Activated CD4-positive, alpha-beta T cell treated with anti-CD3 and anti-CD28 coated beads for 36 hours (primary cell): ENCODE data around the gene SYT5. TPM values are rescaled to one million over a fixed set of nuclear protein-coding genes. Genes with fewer than 3 reads are reported as not detected.

Experiments
- ATAC-seq: fragments of 200-7000 bp; cut with Tn5 transposase; one replicate; pipeline ENCODE4 v1.10.0; 2021; ENCODE audit warnings: mild to moderate bottlenecking, moderate library complexity
- CTCF ChIA-PET: fragments of 350-600 bp; sonication (Branson Sonifier 250); formaldehyde crosslinking; loops from one replicate; lab custom pipeline; 2021; ENCODE audit warnings: antibody characterized with exemption; lab: Charles Lee
- POLR2A ChIA-PET: fragments of 350-600 bp; sonication (Branson Sonifier 250); formaldehyde crosslinking; loops from one replicate; lab custom pipeline; 2021; ENCODE audit warnings: antibody characterized with exemption, inconsistent platforms; lab: Charles Lee
- DNase-seq: peaks from one replicate; pipeline ENCODE4 v3.0.0-alpha.2; 2020
- H3K27ac Mint-ChIP-seq: one replicate; pipeline ENCODE4 v1.8.0; 2021; ENCODE audit warnings: mixed read lengths
- H3K27me3 Mint-ChIP-seq: one replicate; pipeline ENCODE4 v1.8.0; 2021; ENCODE audit warnings: mixed read lengths
- H3K36me3 Mint-ChIP-seq: one replicate; pipeline ENCODE4 v1.8.0; 2021; ENCODE audit warnings: low read depth, mixed read lengths
- H3K4me1 Mint-ChIP-seq: one replicate; pipeline ENCODE4 v1.8.0; 2021; ENCODE audit warnings: mixed read lengths
- H3K4me3 Mint-ChIP-seq: one replicate; pipeline ENCODE4 v1.8.0; 2021; ENCODE audit warnings: mild to moderate bottlenecking, moderate library complexity, mixed read lengths
- H3K9me3 Mint-ChIP-seq: one replicate; pipeline ENCODE4 v1.8.0; 2021; ENCODE audit warnings: low read depth, mixed read lengths
- intact Hi-C, 2 experiments: fragments of 100-400 bp; cut with DNase I in 1 of 2; cut with micrococcal nuclease in 1 of 2; formaldehyde crosslinking; loops; one replicate each; pipeline versions ENCODE4 v1.14.2 to v1.15.1; 2022 to 2024; cut with DNase I, micrococcal nuclease
- microRNA-seq: library from miRNA; unstranded; fragments of <30 nt; microRNA quantifications from one replicate; pipeline ENCODE4 v1.2.0, GENCODE V29; 2021; ENCODE audit warnings: borderline replicate concordance
- total RNA-seq, 2 experiments: library from RNA; stranded (reverse); gene quantifications; one replicate each; pipeline ENCODE4 v1.2.3, GENCODE V29; 2021

SYT5 gene
- total RNA-seq, 2 experiments from 2014 or later = 0.37 TPM; not detected in 1

GRCh38 chr19:55141696-55142095 is 38.4 kb downstream of the SYT5 start:
- ChIA-PET POLR2A (interaction anchor here (0.6 kb wide), 1 partner anchor 256 kb away, joined by 3 read pairs; no protein-coding TSS in a partner anchor), CTCF (interaction anchor here (0.6 to 2.3 kb wide), 10 partner anchors 9 to 924 kb away, joined by 3 to 12 read pairs (median 4); no protein-coding TSS in a partner anchor)
- intact Hi-C loops = loop anchor here (1.0 to 10.0 kb wide), 6 partner anchors 19 to 490 kb away; no protein-coding TSS in a partner anchor
- DNase-seq (no peak), ATAC-seq (no peak)
- Mint-ChIP-seq H3K4me1 (peaks cover 2% of the 10 kb centered on the region), H3K36me3 (no peaks in the 10 kb centered on the region), H3K27ac (no peak overlapping the region), H3K9me3 (no peaks in the 10 kb centered on the region), H3K27me3 (peaks cover 31% of the 10 kb centered on the region), H3K4me3 (no peak overlapping the region)

- ATAC-seq (no peak), DNase-seq (no peak)
- intact Hi-C loops = no loop called here
- Mint-ChIP-seq H3K9me3 (no peaks in the 10 kb centered on the region), H3K4me3 (no peak overlapping the region), H3K27ac (no peak overlapping the region), H3K27me3 (peaks cover 20% of the 10 kb centered on the region), H3K4me1 (no peaks in the 10 kb centered on the region), H3K36me3 (no peaks in the 10 kb centered on the region)
- ChIA-PET CTCF (no interaction called here), POLR2A (no interaction called here)
Observed at GRCh38 chr19:55137915-55138314, 42.2 kb downstream of the SYT5 start.

GRCh38 chr19:55136399-55137102 is 43.5 kb downstream of the SYT5 start:
- DNase-seq (no peak), ATAC-seq (no peak)
- ChIA-PET POLR2A (interaction anchor here (0.5 to 0.6 kb wide), 2 partner anchors 35 to 62 kb away, joined by 3 read pairs; no protein-coding TSS in a partner anchor), CTCF (interaction anchor here (0.6 to 1.0 kb wide), 5 partner anchors 12 to 924 kb away, joined by 3 read pairs; no protein-coding TSS in a partner anchor)
- H3K4me1 Mint-ChIP-seq = no peaks in the 10 kb centered on the region
- H3K4me3 Mint-ChIP-seq = no peak overlapping the region
- H3K27ac Mint-ChIP-seq = no peak overlapping the region
- H3K36me3 Mint-ChIP-seq = no peaks in the 10 kb centered on the region
- H3K9me3 Mint-ChIP-seq = no peaks in the 10 kb centered on the region
- intact Hi-C loops = no loop called here
- peaks cover 21% of the 10 kb centered on the region for H3K27me3 Mint-ChIP-seq

GRCh38 chr19:55134736-55135135 is 45.4 kb downstream of the SYT5 start:
- no peak for DNase-seq
- no peaks in the 10 kb centered on the region for H3K4me1 Mint-ChIP-seq
- H3K36me3 Mint-ChIP-seq = no peaks in the 10 kb centered on the region
- intact Hi-C loops = loop anchor here in 1 of 2 experiments (5.0 kb wide), 1 partner anchor 252 kb away; no protein-coding TSS in a partner anchor
- no peaks in the 10 kb centered on the region for H3K9me3 Mint-ChIP-seq
- ChIA-PET CTCF (interaction anchor here (0.8 to 1.3 kb wide), 2 partner anchors 8 to 13 kb away, joined by 3 read pairs; no protein-coding TSS in a partner anchor), POLR2A (no interaction called here)
- ATAC-seq = no peak
- no peak overlapping the region for H3K27ac Mint-ChIP-seq
- H3K4me3 Mint-ChIP-seq = no peak overlapping the region
- peaks cover 24% of the 10 kb centered on the region for H3K27me3 Mint-ChIP-seq

- Mint-ChIP-seq H3K9me3 (no peaks in the 10 kb centered on the region), H3K27me3 (peaks cover 21% of the 10 kb centered on the region), H3K27ac (no peak overlapping the region), H3K36me3 (no peaks in the 10 kb centered on the region), H3K4me1 (no peaks in the 10 kb centered on the region), H3K4me3 (no peak overlapping the region)
- CTCF ChIA-PET = interaction anchor here (1.3 to 1.5 kb wide), 2 partner anchors 9 to 158 kb away, joined by 3 read pairs; no protein-coding TSS in a partner anchor
- ATAC-seq (no peak), DNase-seq (no peak)
- intact Hi-C loops = loop anchor here in 1 of 2 experiments (5.0 kb wide), 1 partner anchor 252 kb away; no protein-coding TSS in a partner anchor
- POLR2A ChIA-PET = no interaction called here
Observed at GRCh38 chr19:55133639-55134444, 46.2 kb downstream of the SYT5 start.

GRCh38 chr19:55132453-55133129 is 47.5 kb downstream of the SYT5 start:
- Mint-ChIP-seq H3K36me3 (no peaks in the 10 kb centered on the region), H3K27me3 (peaks cover 20% of the 10 kb centered on the region), H3K4me3 (no peak overlapping the region), H3K27ac (no peak overlapping the region), H3K9me3 (no peaks in the 10 kb centered on the region), H3K4me1 (no peaks in the 10 kb centered on the region)
- intact Hi-C loops = loop anchor here in 1 of 2 experiments (5.0 kb wide), 1 partner anchor 250 kb away; no protein-coding TSS in a partner anchor
- ChIA-PET CTCF (interaction anchor here (0.7 to 1.5 kb wide), 5 partner anchors 9 to 197 kb away, joined by 3 to 6 read pairs (median 3); no protein-coding TSS in a partner anchor), POLR2A (no interaction called here)
- no peak for DNase-seq
- no peak for ATAC-seq

GRCh38 chr19:55131421-55131820 is 48.7 kb downstream of the SYT5 start:
- no peaks in the 10 kb centered on the region for H3K4me1 Mint-ChIP-seq
- POLR2A ChIA-PET = no interaction called here
- no peaks in the 10 kb centered on the region for H3K36me3 Mint-ChIP-seq
- DNase-seq = no peak
- no peaks in the 10 kb centered on the region for H3K9me3 Mint-ChIP-seq
- no peak for ATAC-seq
- no peak overlapping the region for H3K27ac Mint-ChIP-seq
- CTCF ChIA-PET = no interaction called here
- intact Hi-C loops = loop anchor here in 1 of 2 experiments (5.0 kb wide), 1 partner anchor 249 kb away; no protein-coding TSS in a partner anchor
- no peak overlapping the region for H3K4me3 Mint-ChIP-seq
- H3K27me3 Mint-ChIP-seq = peaks cover 21% of the 10 kb centered on the region

Small RNAs within 50 kb of the gene (microRNA-seq; reads per million reads assigned to microRNA genes)
- gene MIR7975 = not detected

Other genes with a start within 250 kb of the SYT5 start
- gene NLRP7, start 232.8 kb downstream of the SYT5 start, total RNA-seq = not detected
- 1 to 10 TPM; 7.1 to 8.8 TPM for gene NLRP2, start 213.9 kb downstream of the SYT5 start, total RNA-seq
- under 1 TPM in 1 of 2 experiments, not detected in 1; 0.09 TPM for gene GP6, start 142.0 kb downstream of the SYT5 start, total RNA-seq
- gene RDH13, start 117.1 kb downstream of the SYT5 start, total RNA-seq = 10 to 100 TPM; 11.9 to 12.8 TPM
- gene EPS8L1, start 104.4 kb downstream of the SYT5 start, total RNA-seq = 1 to 10 TPM; 2.2 to 2.3 TPM
- gene PPP1R12C, start 62.7 kb downstream of the SYT5 start, total RNA-seq = 10 to 100 TPM; 66.1 to 69.8 TPM
- gene TNNT1, start 31.1 kb downstream of the SYT5 start, total RNA-seq = under 1 TPM; 0.47 to 0.50 TPM
- under 1 TPM in 1 of 2 experiments, not detected in 1; 0.32 TPM for gene TNNI3, start 22.6 kb downstream of the SYT5 start, total RNA-seq
- under 1 TPM; 0.53 to 0.72 TPM for gene DNAAF3, start 13.7 kb downstream of the SYT5 start, total RNA-seq
- gene PTPRH, start 29.2 kb upstream of the SYT5 start, total RNA-seq = not detected
- gene TMEM86B, start 48.5 kb upstream of the SYT5 start, total RNA-seq = 1 to 10 TPM; 4.9 to 9.0 TPM
- 100 to 1,000 TPM; 177 to 201 TPM for gene PPP6R1, start 78.7 kb upstream of the SYT5 start, total RNA-seq
- 10 to 100 TPM; 41.1 to 45.2 TPM for gene HSPBP1, start 99.8 kb upstream of the SYT5 start, total RNA-seq
- gene BRSK1, start 103.7 kb upstream of the SYT5 start, total RNA-seq = 1 to 10 TPM; 4.1 to 4.5 TPM
- gene TMEM150B, start 145.1 kb upstream of the SYT5 start, total RNA-seq = not detected
- gene KMT5C, start 159.6 kb upstream of the SYT5 start, total RNA-seq = 10 to 100 TPM; 27.5 to 32.3 TPM
- under 1 TPM; 0.14 to 0.30 TPM for gene COX6B2, start 174.4 kb upstream of the SYT5 start, total RNA-seq
- not detected for gene GARIN5B, start 183.0 kb upstream of the SYT5 start, total RNA-seq
- gene IL11, start 190.2 kb upstream of the SYT5 start, total RNA-seq = under 1 TPM; 0.09 to 0.18 TPM
- gene TMEM190, start 196.5 kb upstream of the SYT5 start, total RNA-seq = not detected
- gene TMEM238, start 204.0 kb upstream of the SYT5 start, total RNA-seq = 1 to 10 TPM; 5.9 to 6.3 TPM
- gene RPL28, start 205.6 kb upstream of the SYT5 start, total RNA-seq = 1,000 to 10,000 TPM; 2,751 to 4,078 TPM
- 100 to 1,000 TPM; 228 to 342 TPM for gene UBE2S, start 227.5 kb upstream of the SYT5 start, total RNA-seq